HEK293 (cell line): ENCODE data around the gene NCCRP1.

Source experiments
- CTCF ChIA-PET: fragments of 350-600 bp; formaldehyde crosslinking; extraction: SDS; loops from one replicate; lab custom pipeline; 2021; ENCODE audit warnings: antibody characterized with exemption; lab: Yijun Ruan, JAX
- POLR2A ChIA-PET: fragments of 300-600 bp; formaldehyde crosslinking; extraction: SDS; loops from one replicate; lab custom pipeline; 2020; ENCODE audit warnings: antibody characterized with exemption, inconsistent platforms; lab: Yijun Ruan, JAX
- H3K27ac ChIP-seq: fragments of 200-500 bp; sonication (Bioruptor generic); 2 replicates; pipeline ENCODE4 v1.5.1; 2014; ENCODE audit warnings: low read depth, low read length, control low read depth, inconsistent platforms; ENCODE audit errors: extremely low read depth
- H3K36me3 ChIP-seq, 2 experiments: fragments of 200-500 bp in 1 of 2; sonication (Bioruptor generic) in 1 of 2; 1 replicate in 1 of 2; 2 replicates in 1 of 2; pipeline ENCODE4 v1.5.1; 2014 to 2017; ENCODE audit warnings: inconsistent platforms in 2 of 2, low read length in 2 of 2; ENCODE audit not compliant: control insufficient read depth in 2 of 2, insufficient read depth in 1 of 2
- H3K4me1 ChIP-seq: fragments of 200-500 bp; sonication (Bioruptor generic); 2 replicates; pipeline ENCODE4 v1.5.1; 2014; ENCODE audit warnings: mild to moderate bottlenecking, low read length, inconsistent platforms; ENCODE audit not compliant: control insufficient read depth, insufficient read depth
- H3K4me3 ChIP-seq: 2 replicates; pipeline ENCODE4 v1.5.1; 2011; ENCODE audit warnings: low read depth, mild to moderate bottlenecking, control low read depth, low read length, moderate library complexity
- H3K9me3 ChIP-seq: fragments of 200-500 bp; sonication (Bioruptor generic); 2 replicates; pipeline ENCODE4 v1.5.1; 2014; ENCODE audit warnings: low read depth, low read length, inconsistent platforms; ENCODE audit not compliant: control insufficient read depth, insufficient read depth
- ATF2 ChIP-seq: fragments of 450-650 bp; formaldehyde crosslinking; IDR thresholded peaks from 2 replicates; pipeline ENCODE4 v1.5.1; 2016; ENCODE audit warnings: missing biosample characterization, missing genetic modification characterization, low read depth
- KLF1 ChIP-seq: fragments of 450-650 bp; formaldehyde crosslinking; IDR thresholded peaks from 2 replicates; pipeline ENCODE4 v1.5.1; 2016; ENCODE audit warnings: missing biosample characterization, missing genetic modification characterization
- MZF1 ChIP-seq: fragments of 450-650 bp; formaldehyde crosslinking; IDR thresholded peaks from 2 replicates; pipeline ENCODE4 v1.5.1; 2017; ENCODE audit warnings: missing biosample characterization, missing genetic modification characterization, borderline replicate concordance
- RBAK ChIP-seq: fragments of 450-650 bp; formaldehyde crosslinking; IDR thresholded peaks from 2 replicates; pipeline ENCODE4 v1.5.1; 2016; ENCODE audit warnings: missing biosample characterization, missing genetic modification characterization
- SP2 ChIP-seq: fragments of 450-650 bp; formaldehyde crosslinking; IDR thresholded peaks from 2 replicates; pipeline ENCODE4 v1.5.1; 2016; ENCODE audit warnings: missing biosample characterization, missing genetic modification characterization
- ZBTB44 ChIP-seq: fragments of 450-650 bp; IDR thresholded peaks from 2 replicates; pipeline ENCODE4 v1.5.1; 2018; ENCODE audit warnings: missing biosample characterization, mild to moderate bottlenecking, missing genetic modification characterization
- ZBTB7A ChIP-seq: fragments of 450-650 bp; formaldehyde crosslinking; IDR thresholded peaks from 2 replicates; pipeline ENCODE4 v1.5.1; 2016; ENCODE audit warnings: low read depth, missing biosample characterization, missing genetic modification characterization
- ZIC2 ChIP-seq: fragments of 450-650 bp; formaldehyde crosslinking; IDR thresholded peaks from 2 replicates; pipeline ENCODE4 v1.5.1; 2016; ENCODE audit warnings: missing biosample characterization, missing genetic modification characterization
- ZNF138 ChIP-seq: fragments of 450-650 bp; formaldehyde crosslinking; IDR thresholded peaks from 2 replicates; pipeline ENCODE4 v1.5.1; 2016; ENCODE audit warnings: missing biosample characterization, missing genetic modification characterization, borderline replicate concordance
- ZNF155 ChIP-seq: fragments of 450-650 bp; formaldehyde crosslinking; IDR thresholded peaks from 2 replicates; pipeline ENCODE4 v1.5.1; 2016; ENCODE audit warnings: missing biosample characterization, missing genetic modification characterization
- ZNF2 ChIP-seq: fragments of 450-650 bp; formaldehyde crosslinking; IDR thresholded peaks from 2 replicates; pipeline ENCODE4 v1.5.1; 2016; ENCODE audit warnings: missing biosample characterization, missing genetic modification characterization
- ZNF221 ChIP-seq: fragments of 450-650 bp; formaldehyde crosslinking; IDR thresholded peaks from 2 replicates; pipeline ENCODE4 v1.5.1; 2017; ENCODE audit warnings: missing biosample characterization, missing genetic modification characterization, borderline replicate concordance
- ZNF26 ChIP-seq: fragments of 450-650 bp; formaldehyde crosslinking; IDR thresholded peaks from 2 replicates; pipeline ENCODE4 v1.5.1; 2016; ENCODE audit warnings: missing biosample characterization, missing genetic modification characterization
- ZNF302 ChIP-seq: fragments of 450-650 bp; formaldehyde crosslinking; IDR thresholded peaks from 2 replicates; pipeline ENCODE4 v1.5.1; 2016; ENCODE audit warnings: missing biosample characterization, missing genetic modification characterization, low read depth
- ZNF350 ChIP-seq: fragments of 450-650 bp; formaldehyde crosslinking; IDR thresholded peaks from 2 replicates; pipeline ENCODE4 v1.5.0; 2017; ENCODE audit warnings: missing biosample characterization, mild to moderate bottlenecking, missing genetic modification characterization
- ZNF449 ChIP-seq: fragments of 450-650 bp; formaldehyde crosslinking; IDR thresholded peaks from 2 replicates; pipeline ENCODE4 v1.5.1; 2017; ENCODE audit warnings: missing biosample characterization, mild to moderate bottlenecking, missing genetic modification characterization, moderate library complexity
- ZNF513 ChIP-seq: fragments of 450-650 bp; IDR thresholded peaks from 2 replicates; pipeline ENCODE4 v1.5.1; 2018; ENCODE audit warnings: missing biosample characterization, missing genetic modification characterization
- ZNF544 ChIP-seq: fragments of 450-650 bp; formaldehyde crosslinking; IDR thresholded peaks from 2 replicates; pipeline ENCODE4 v1.5.0; 2017; ENCODE audit warnings: missing biosample characterization, missing genetic modification characterization
- ZNF549 ChIP-seq: fragments of 450-650 bp; IDR thresholded peaks from 2 replicates; pipeline ENCODE4 v1.5.1; 2018; ENCODE audit warnings: missing biosample characterization, missing genetic modification characterization, mild to moderate bottlenecking, inconsistent platforms, moderate library complexity
- ZNF558 ChIP-seq: fragments of 450-650 bp; formaldehyde crosslinking; IDR thresholded peaks from 2 replicates; pipeline ENCODE4 v1.5.1; 2016; ENCODE audit warnings: missing biosample characterization, missing genetic modification characterization
- ZNF561 ChIP-seq: fragments of 450-650 bp; IDR thresholded peaks from 2 replicates; pipeline ENCODE4 v1.5.1; 2018; ENCODE audit warnings: missing biosample characterization, missing genetic modification characterization, borderline replicate concordance
- ZNF623 ChIP-seq: fragments of 450-650 bp; formaldehyde crosslinking; IDR thresholded peaks from 2 replicates; pipeline ENCODE4 v1.5.1; 2016; ENCODE audit warnings: missing biosample characterization, missing genetic modification characterization
- ZNF624 ChIP-seq: fragments of 450-650 bp; formaldehyde crosslinking; IDR thresholded peaks from 2 replicates; pipeline ENCODE4 v1.5.1; 2017; ENCODE audit warnings: missing biosample characterization, missing genetic modification characterization
- ZNF654 ChIP-seq: fragments of 450-650 bp; formaldehyde crosslinking; IDR thresholded peaks from 2 replicates; pipeline ENCODE4 v1.5.1; 2016; ENCODE audit warnings: low read depth, missing biosample characterization, missing genetic modification characterization
- ZNF747 ChIP-seq: fragments of 450-650 bp; formaldehyde crosslinking; IDR thresholded peaks from 2 replicates; pipeline ENCODE4 v1.5.1; 2016; ENCODE audit warnings: missing biosample characterization, missing genetic modification characterization
- ZNF768 ChIP-seq: fragments of 450-650 bp; formaldehyde crosslinking; IDR thresholded peaks from 2 replicates; pipeline ENCODE4 v1.5.1; 2018; ENCODE audit warnings: missing biosample characterization, mild to moderate bottlenecking, missing genetic modification characterization

The NCCRP1 gene

GRCh38 chr19:39200803-39201115 is 4.0 kb downstream of the NCCRP1 start:
- H3K27ac ChIP-seq, result no peak overlapping the region
- no peak overlapping the region for H3K4me3 ChIP-seq
- H3K4me1 ChIP-seq, result peaks cover 10% of the 10 kb centered on the region
- ChIA-PET CTCF (interaction anchor here (1.2 to 2.1 kb wide), 2 partner anchors 11 to 78 kb away, joined by 4 to 10 read pairs; no protein-coding TSS in a partner anchor), POLR2A (no interaction called here)
- no peak for TF ChIP-seq ZNF26 (tag by site-specific recombination)
- TF ChIP-seq ZNF2 (tag by site-specific recombination), result no peak
- no peak for TF ChIP-seq ZNF561
- no peak for TF ChIP-seq ZNF558
- TF ChIP-seq ZNF544, result no peak
- no peak for TF ChIP-seq ZNF155
- TF ChIP-seq ZNF221 (tag by site-specific recombination), result no peak
- TF ChIP-seq ZNF549, result no peak
- no peak for TF ChIP-seq ATF2 (tag by site-specific recombination)
- TF ChIP-seq ZNF350 (tag by site-specific recombination), result no peak
- no peak for TF ChIP-seq ZNF654 (tag by site-specific recombination)
- TF ChIP-seq ZNF747, result no peak
- no peaks in the 10 kb centered on the region for H3K36me3 ChIP-seq
- H3K9me3 ChIP-seq, result no peaks in the 10 kb centered on the region

- CTCF ChIA-PET, result interaction anchor here (0.6 to 3.8 kb wide), 13 partner anchors 9 to 562 kb away, joined by 3 to 23 read pairs (median 4); partner anchors contain the start of gene FBXO17
- POLR2A ChIA-PET, result interaction anchor here (0.8 kb wide), 1 partner anchor 9 kb away, joined by 9 read pairs; no protein-coding TSS in a partner anchor
These were observed 6.2 kb downstream of the NCCRP1 start for GRCh38 chr19:39202998-39203355.

More at GRCh38 chr19:39202998-39203355, 6.2 kb downstream of the NCCRP1 start:
- no peaks in the 10 kb centered on the region for H3K36me3 ChIP-seq
- no peaks in the 10 kb centered on the region for H3K9me3 ChIP-seq
- H3K4me1 ChIP-seq, result peaks cover 10% of the 10 kb centered on the region
- no peak overlapping the region for H3K27ac ChIP-seq
- no peak overlapping the region for H3K4me3 ChIP-seq
- TF ChIP-seq ZNF138 (tag by site-specific recombination) (no peak), ZNF768 (tag by site-specific recombination) (no peak), SP2 (tag by site-specific recombination) (no peak), ZNF302 (tag by site-specific recombination) (no peak), RBAK (tag by site-specific recombination) (no peak), KLF1 (no peak), ZNF350 (tag by site-specific recombination) (no peak), ZNF623 (no peak), ZNF449 (tag by site-specific recombination) (no peak), ZBTB44 (tag by site-specific recombination) (no peak), ZIC2 (tag by site-specific recombination) (no peak), MZF1 (tag by site-specific recombination) (no peak), ZNF513 (tag by site-specific recombination) (no peak), ZBTB7A (tag by site-specific recombination) (no peak), ZNF624 (tag by site-specific recombination) (no peak)
- TF ChIP-seq, all 188 proteins: peak for 0
